H1 (cell line): Measurements from ENCODE around the gene SVEP1. TPM values are rescaled to one million over a fixed set of nuclear protein-coding genes. Genes with fewer than 3 reads are reported as not detected.

Source experiments
- CTCF ChIA-PET: fragments of 300-600 bp; sonication (Branson Sonifier 250); formaldehyde crosslinking; loops from one replicate; lab custom pipeline; 2021; ENCODE audit not compliant: partially characterized antibody; lab: Charles Lee
- POLR2A ChIA-PET: fragments of 300-600 bp; sonication (Branson Sonifier 250); formaldehyde crosslinking; loops from one replicate; lab custom pipeline; 2021; ENCODE audit warnings: inconsistent platforms; ENCODE audit not compliant: partially characterized antibody; lab: Charles Lee
- DNase-seq, 2 experiments: peaks; one replicate each; pipeline versions ENCODE4 v3.0.0 to v3.0.0-alpha.2; 2010 to 2022; ENCODE audit warnings: low spot score in 2 of 2, low read depth in 1 of 2, mixed read lengths in 1 of 2
- FAIRE-seq: peaks from 2 replicates; lab custom pipeline; 2011; peaks lifted over from hg19 to GRCh38; lab: Jason Lieb, UNC
- H2AFZ ChIP-seq: 2 replicates; pipeline ENCODE4 v1.8.1; 2012; ENCODE audit warnings: low read length, inconsistent platforms
- H2AK5ac ChIP-seq: 2 replicates; pipeline ENCODE4 v1.6.1; 2013; ENCODE audit warnings: low read depth, low read length
- H2BK120ac ChIP-seq: replicated peaks from 2 replicates; pipeline ENCODE3; 2013; ENCODE audit warnings: low read depth, low read length, inconsistent platforms
- H2BK12ac ChIP-seq: 2 replicates; pipeline ENCODE4 v1.6.1; 2013; ENCODE audit warnings: low read depth, low read length
- H2BK15ac ChIP-seq: 2 replicates; pipeline ENCODE4 v1.6.1; 2013; ENCODE audit warnings: low read length
- H2BK20ac ChIP-seq: 2 replicates; pipeline ENCODE4 v1.6.1; 2013; ENCODE audit warnings: low read length
- H2BK5ac ChIP-seq: 2 replicates; pipeline ENCODE4 v1.6.1; 2013; ENCODE audit warnings: low read depth, low read length
- H3K14ac ChIP-seq: 2 replicates; pipeline ENCODE4 v1.6.1; 2013; ENCODE audit warnings: inconsistent platforms; ENCODE audit not compliant: insufficient read length
- H3K18ac ChIP-seq: 2 replicates; pipeline ENCODE4 v1.6.1; 2013; ENCODE audit warnings: low read length; ENCODE audit errors: extremely low read depth
- H3K23ac ChIP-seq: 2 replicates; pipeline ENCODE4 v1.6.1; 2013; ENCODE audit warnings: inconsistent platforms; ENCODE audit not compliant: insufficient read length
- H3K23me2 ChIP-seq: 2 replicates; pipeline ENCODE4 v1.6.1; 2013; ENCODE audit warnings: low read depth, low read length
- H3K27ac ChIP-seq: 2 replicates; pipeline ENCODE4 v1.6.1; 2011; ENCODE audit warnings: low read depth, low read length, inconsistent platforms
- H3K27me3 ChIP-seq, 4 experiments: replicated peaks in 1 of 4; 1 replicate in 1 of 4; 2 replicates in 3 of 4; pipeline versions ENCODE4 v1.6.1 to v1.8.1; 2011 to 2013; ENCODE audit warnings: low read length in 3 of 4, mild to moderate bottlenecking in 3 of 4, inconsistent platforms in 2 of 4, mixed read lengths in 2 of 4, moderate library complexity in 1 of 4; ENCODE audit not compliant: control insufficient read depth in 3 of 4, insufficient read depth in 3 of 4; ENCODE audit errors: extremely low read depth in 1 of 4
- H3K36me3 ChIP-seq, 4 experiments: 2 replicates each; pipeline versions ENCODE4 v1.6.1 to v1.8.1; 2011 to 2013; ENCODE audit warnings: mild to moderate bottlenecking in 4 of 4, low read length in 3 of 4, moderate library complexity in 2 of 4, control low read depth in 1 of 4, inconsistent platforms in 1 of 4; ENCODE audit not compliant: insufficient read depth in 4 of 4, control insufficient read depth in 2 of 4
- H3K4ac ChIP-seq: replicated peaks from 2 replicates; pipeline ENCODE3; 2013; ENCODE audit warnings: low read length, low read depth, mixed read lengths, inconsistent platforms; ENCODE audit not compliant: insufficient read length
- H3K4me1 ChIP-seq, 4 experiments: replicated peaks in 1 of 4; 1 replicate in 1 of 4; 2 replicates in 3 of 4; pipeline versions ENCODE4 v1.6.1 to v1.8.1; 2011 to 2013; ENCODE audit warnings: low read length in 3 of 4, inconsistent platforms in 2 of 4, mixed read lengths in 1 of 4; ENCODE audit not compliant: insufficient read depth in 4 of 4, control insufficient read depth in 3 of 4
- H3K4me2 ChIP-seq, 2 experiments: 2 replicates each; pipeline versions ENCODE4 v1.6.1 to v1.8.1; 2011 to 2013; ENCODE audit warnings: low read depth in 2 of 2, low read length in 2 of 2, control low read depth in 1 of 2, inconsistent platforms in 1 of 2, mild to moderate bottlenecking in 1 of 2; ENCODE audit not compliant: insufficient read depth in 1 of 2
- H3K4me3 ChIP-seq, 4 experiments: fragments of 200-600, 300-600 bp in 1 of 4; sonication (generic), shearing (Covaris generic), sonication (Bioruptor Twin) in 1 of 4; 2 replicates each; pipeline versions ENCODE4 v1.5.1 to v1.8.1; 2011 to 2016; ENCODE audit warnings: low read length in 4 of 4, low read depth in 3 of 4, control low read depth in 2 of 4, inconsistent platforms in 2 of 4, mild to moderate bottlenecking in 2 of 4, mixed read lengths in 1 of 4, moderate library complexity in 1 of 4; ENCODE audit not compliant: insufficient read depth in 2 of 4; ENCODE audit errors: extremely low read depth in 1 of 4
- H3K56ac ChIP-seq: replicated peaks from 2 replicates; pipeline ENCODE3; 2013; ENCODE audit warnings: low read depth, mild to moderate bottlenecking, mixed read lengths, low read length, inconsistent platforms; ENCODE audit not compliant: insufficient read length
- H3K79me1 ChIP-seq: 2 replicates; pipeline ENCODE4 v1.6.1; 2013; ENCODE audit warnings: low read depth, low read length, control low read depth
- H3K79me2 ChIP-seq, 2 experiments: 2 replicates each; pipeline versions ENCODE4 v1.6.1 to v1.8.1; 2012 to 2013; ENCODE audit warnings: low read length in 2 of 2, mild to moderate bottlenecking in 2 of 2, inconsistent platforms in 1 of 2; ENCODE audit not compliant: insufficient read depth in 2 of 2, control insufficient read depth in 1 of 2
- H3K9ac ChIP-seq, 4 experiments: replicated peaks in 1 of 4; 1 replicate in 1 of 4; 2 replicates in 3 of 4; pipeline versions ENCODE4 v1.6.1 to v1.8.1; 2011 to 2013; ENCODE audit warnings: low read depth in 3 of 4, low read length in 3 of 4, control low read depth in 2 of 4, mild to moderate bottlenecking in 2 of 4, moderate library complexity in 2 of 4, inconsistent platforms in 1 of 4; ENCODE audit errors: extremely low read depth in 1 of 4
- H3K9me3 ChIP-seq, 2 experiments: 2 replicates each; pipeline versions ENCODE4 v1.6.1 to v1.8.1; 2012 to 2013; ENCODE audit warnings: mild to moderate bottlenecking in 2 of 2, moderate library complexity in 2 of 2, control low read depth in 1 of 2, inconsistent platforms in 1 of 2, low read depth in 1 of 2, low read length in 1 of 2, mixed read lengths in 1 of 2; ENCODE audit not compliant: insufficient read depth in 2 of 2
- H4K20me1 ChIP-seq, 2 experiments: replicated peaks in 1 of 2; 2 replicates each; pipeline versions ENCODE3 to v1.8.1; 2011 to 2013; ENCODE audit warnings: inconsistent platforms in 2 of 2, low read length in 2 of 2, mild to moderate bottlenecking in 1 of 2; ENCODE audit not compliant: insufficient read depth in 2 of 2, control insufficient read depth in 1 of 2
- H4K5ac ChIP-seq: 2 replicates; pipeline ENCODE4 v1.6.1; 2013; ENCODE audit warnings: low read length, low read depth, mixed read lengths, inconsistent platforms; ENCODE audit not compliant: insufficient read length
- H4K8ac ChIP-seq: 2 replicates; pipeline ENCODE4 v1.8.0; 2013; ENCODE audit warnings: mild to moderate bottlenecking, moderate library complexity, low read length, inconsistent platforms; ENCODE audit not compliant: insufficient read depth; ENCODE audit errors: extremely low read depth
- H4K91ac ChIP-seq: replicated peaks from 2 replicates; pipeline ENCODE3; 2013; ENCODE audit warnings: low read length, mixed read lengths, inconsistent platforms; ENCODE audit not compliant: insufficient read length
- HDAC6 ChIP-seq: IDR thresholded peaks from one replicate; pipeline ENCODE4 v1.7.1; 2012; ENCODE audit warnings: low read depth, mild to moderate bottlenecking, inconsistent platforms, low read length, moderate library complexity
- POU5F1 ChIP-seq: IDR thresholded peaks from 2 replicates; pipeline ENCODE4 v1.6.1; 2011; ENCODE audit warnings: low read depth, mild to moderate bottlenecking, low read length, moderate library complexity
- WGBS, 2 experiments: shearing (Covaris generic) in 1 of 2; methylation state at CpG; one replicate each; pipeline versions ENCODE4 v1.1.6 to v1.1.7; 2013 to 2015; ENCODE audit warnings: low lambda C conversion rate in 2 of 2, mixed read lengths in 2 of 2, inconsistent platforms in 1 of 2, low coverage in 1 of 2, missing lambda C conversion rate in 1 of 2; ENCODE audit not compliant: insufficient replicate concordance in 2 of 2, insufficient coverage in 1 of 2, insufficient read length in 1 of 2; ENCODE audit errors: extremely low coverage in 1 of 2, missing lambda C conversion rate in 1 of 2; 5-methylcytosine and 5-hydroxymethylcytosine counted together
- polyA plus RNA-seq, 7 experiments: library from polyadenylated mRNA; depleted of rRNA in 3 of 7; stranded (reverse) in 5 of 7; unstranded in 2 of 7; fragments of >200 nt in 5 of 7; fragments of 200-250 nt in 2 of 7; gene quantifications; 1 replicate in 5 of 7; 2 replicates in 1 of 7; 4 replicates in 1 of 7; pipeline versions ENCODE4 v1.2.1 to v1.2.3, GENCODE V29; 2011 to 2013; ENCODE audit warnings: missing spikeins in 2 of 7, mixed read lengths in 2 of 7
- total RNA-seq: library from RNA; stranded (reverse); fragmentation: NEBNext Ultra II Directional; extraction: Animal tissue kit (Norgen Biotek cat#: 25700); gene quantifications from 2 replicates; pipeline ENCODE4 v1.2.1, GENCODE V29; 2021

SVEP1 gene
- total and polyA plus RNA-seq, 2 of the 8 experiments (the other 6 are each of a cell fraction or from before 2014, with no cell fraction given), result 0.11 to 0.37 TPM

GRCh38 chr9:110561826-110562225 is 17.7 kb downstream of the SVEP1 start:
- Histone ChIP-seq H3K79me2 (no peaks in the 10 kb centered on the region), H3K27me3 (no peaks in the 10 kb centered on the region), H3K4ac (no peak overlapping the region), H2BK12ac (no peak overlapping the region), H4K20me1 (no peaks in the 10 kb centered on the region), H3K79me1 (no peaks in the 10 kb centered on the region), H3K4me1 (no peaks in the 10 kb centered on the region), H3K18ac (no peak overlapping the region), H2BK20ac (no peak overlapping the region), H3K14ac (no peak overlapping the region), H3K9ac (no peak overlapping the region), H3K23me2 (no peaks in the 10 kb centered on the region), H2AFZ (no peak overlapping the region), H3K56ac (no peak overlapping the region), H3K23ac (no peak overlapping the region), H2BK15ac (no peak overlapping the region), H3K27ac (no peak overlapping the region), H3K4me3 (no peak overlapping the region), H4K5ac (no peak overlapping the region), H2BK5ac (no peak overlapping the region), H4K8ac (no peak overlapping the region), H3K9me3 (no peaks in the 10 kb centered on the region), H4K91ac (no peak overlapping the region), H2AK5ac (no peak overlapping the region), H3K36me3 (no peaks in the 10 kb centered on the region), H3K4me2 (no peak overlapping the region), H2BK120ac (no peak overlapping the region)
- DNase-seq (no peak), FAIRE-seq (no peak)
- POLR2A ChIA-PET, result no interaction called here
- 94% methylated on average over 2 of the region's 2 CpGs; no CpG with 5 or more reads in 1 of the 2 experiments for WGBS, 2 experiments
- CTCF ChIA-PET, result no interaction called here
- TF ChIP-seq HDAC6, result no peak
- no peak for TF ChIP-seq POU5F1
